H9 (cell line): ENCODE results near the gene PRR16. TPM values are rescaled to one million over a fixed set of nuclear protein-coding genes. Genes with fewer than 3 reads are reported as not detected.

Experiments used
- DNase-seq: peaks from one replicate; pipeline ENCODE4 v3.0.0-alpha.2; 2017
- H2AFZ ChIP-seq: one replicate; pipeline ENCODE4 v1.6.1; 2013; ENCODE audit warnings: mild to moderate bottlenecking, low read length, control low read depth, moderate library complexity
- H2AK5ac ChIP-seq: 2 replicates; pipeline ENCODE4 v1.6.1; 2013; ENCODE audit warnings: low read length, control low read depth, mixed read lengths; ENCODE audit not compliant: insufficient read length
- H2BK120ac ChIP-seq: one replicate; pipeline ENCODE4 v1.6.1; 2013; ENCODE audit warnings: low read depth, mild to moderate bottlenecking, low read length, control low read depth, inconsistent platforms; ENCODE audit not compliant: poor library complexity, severe bottlenecking
- H2BK12ac ChIP-seq: 2 replicates; pipeline ENCODE4 v1.6.1; 2013; ENCODE audit warnings: low read length, control low read depth, mixed read lengths, low read depth; ENCODE audit not compliant: insufficient read length
- H2BK15ac ChIP-seq: 2 replicates; pipeline ENCODE4 v1.6.1; 2013; ENCODE audit warnings: low read depth, low read length, control low read depth
- H2BK20ac ChIP-seq: one replicate; pipeline ENCODE4 v1.6.1; 2013; ENCODE audit warnings: low read depth, mild to moderate bottlenecking, low read length, control low read depth, inconsistent platforms; ENCODE audit not compliant: poor library complexity, severe bottlenecking
- H2BK5ac ChIP-seq: 2 replicates; pipeline ENCODE4 v1.6.1; 2013; ENCODE audit warnings: low read length, control low read depth, mixed read lengths; ENCODE audit not compliant: insufficient read length
- H3K14ac ChIP-seq: 2 replicates; pipeline ENCODE4 v1.6.1; 2013; ENCODE audit warnings: low read length, control low read depth; ENCODE audit not compliant: insufficient read depth
- H3K18ac ChIP-seq: 2 replicates; pipeline ENCODE4 v1.6.1; 2013; ENCODE audit warnings: low read depth, mild to moderate bottlenecking, mixed read lengths, low read length, control low read depth; ENCODE audit not compliant: insufficient read length
- H3K23ac ChIP-seq: 2 replicates; pipeline ENCODE4 v1.6.1; 2013; ENCODE audit warnings: low read length, control low read depth, mixed read lengths, low read depth; ENCODE audit not compliant: insufficient read length
- H3K23me2 ChIP-seq: 2 replicates; pipeline ENCODE4 v1.6.1; 2013; ENCODE audit warnings: low read depth, mild to moderate bottlenecking, mixed read lengths, low read length, control low read depth; ENCODE audit not compliant: insufficient read length, poor library complexity, severe bottlenecking
- H3K27ac ChIP-seq: 2 replicates; pipeline ENCODE4 v1.5.1; 2013; ENCODE audit warnings: low read length, control low read depth, mixed read lengths, low read depth; ENCODE audit not compliant: insufficient read length
- H3K27me3 ChIP-seq: 2 replicates; pipeline ENCODE4 v1.6.1; 2013; ENCODE audit warnings: low read length, control low read depth, inconsistent platforms; ENCODE audit not compliant: insufficient read depth
- H3K4ac ChIP-seq: 2 replicates; pipeline ENCODE4 v1.6.1; 2013; ENCODE audit warnings: low read depth, mild to moderate bottlenecking, control low read depth, inconsistent platforms, low read length, moderate library complexity
- H3K4me1 ChIP-seq: 2 replicates; pipeline ENCODE4 v1.6.1; 2013; ENCODE audit warnings: low read length, control low read depth, inconsistent platforms; ENCODE audit not compliant: insufficient read depth
- H3K4me2 ChIP-seq: 2 replicates; pipeline ENCODE4 v1.6.1; 2013; ENCODE audit warnings: low read length, control low read depth, mixed read lengths; ENCODE audit not compliant: insufficient read length, insufficient read depth
- H3K56ac ChIP-seq: 2 replicates; pipeline ENCODE4 v1.6.1; 2013; ENCODE audit warnings: low read depth, mild to moderate bottlenecking, mixed read lengths, low read length, control low read depth; ENCODE audit not compliant: insufficient read length
- H3K79me1 ChIP-seq: 2 replicates; pipeline ENCODE4 v1.6.1; 2013; ENCODE audit warnings: low read depth, mild to moderate bottlenecking, moderate library complexity, low read length, control low read depth, inconsistent platforms; ENCODE audit not compliant: insufficient read depth, poor library complexity, severe bottlenecking
- H3K79me2 ChIP-seq: 2 replicates; pipeline ENCODE4 v1.6.1; 2013; ENCODE audit warnings: low read length, control low read depth, inconsistent platforms; ENCODE audit not compliant: insufficient read depth
- H3K9ac ChIP-seq: 2 replicates; pipeline ENCODE4 v1.6.1; 2013; ENCODE audit warnings: low read length, control low read depth, mixed read lengths; ENCODE audit not compliant: insufficient read length; ENCODE audit errors: extremely low read depth
- H3K9me3 ChIP-seq: one replicate; pipeline ENCODE4 v1.6.1; 2013; ENCODE audit warnings: low read depth, low read length, inconsistent platforms; ENCODE audit not compliant: control insufficient read depth
- H3T11ph ChIP-seq: one replicate; pipeline ENCODE4 v1.6.1; 2013; ENCODE audit warnings: mild to moderate bottlenecking, low read length, control low read depth, inconsistent platforms
- H4K20me1 ChIP-seq: one replicate; pipeline ENCODE4 v1.6.1; 2013; ENCODE audit not compliant: control insufficient read depth, insufficient read length, insufficient read depth
- H4K5ac ChIP-seq: 2 replicates; pipeline ENCODE4 v1.6.1; 2013; ENCODE audit warnings: low read depth, mild to moderate bottlenecking, mixed read lengths, low read length, control low read depth; ENCODE audit not compliant: insufficient read length
- H4K8ac ChIP-seq: replicated peaks from 2 replicates; pipeline ENCODE4 v1.6.1; 2013; ENCODE audit warnings: low read length, control low read depth, mixed read lengths, low read depth; ENCODE audit not compliant: insufficient read length
- H4K91ac ChIP-seq: 2 replicates; pipeline ENCODE4 v1.6.1; 2013; ENCODE audit warnings: low read depth, mild to moderate bottlenecking, moderate library complexity, mixed read lengths, low read length, control low read depth; ENCODE audit not compliant: insufficient read length
- H3K27ac Mint-ChIP-seq, 3 experiments: 2 replicates in 2 of 3; 3 replicates in 1 of 3; pipeline ENCODE4 v1.8.0; 2020 to 2021; ENCODE audit warnings: mixed read lengths in 3 of 3, mild to moderate bottlenecking in 1 of 3, moderate library complexity in 1 of 3
- H3K27me3 Mint-ChIP-seq: 2 replicates; pipeline ENCODE4 v1.8.0; 2021; ENCODE audit warnings: low read depth, mild to moderate bottlenecking, moderate library complexity, mixed read lengths
- H3K36me3 Mint-ChIP-seq, 3 experiments: 2 replicates in 2 of 3; 3 replicates in 1 of 3; pipeline ENCODE4 v1.8.0; 2020 to 2021; ENCODE audit warnings: low read depth in 3 of 3, mixed read lengths in 3 of 3; ENCODE audit not compliant: insufficient read depth in 1 of 3
- H3K4me1 Mint-ChIP-seq, 2 experiments: 2 replicates each; pipeline ENCODE4 v1.8.0; 2020; ENCODE audit warnings: mixed read lengths in 2 of 2
- H3K4me3 Mint-ChIP-seq, 2 experiments: 2 replicates in 1 of 2; 3 replicates in 1 of 2; pipeline ENCODE4 v1.8.0; 2020 to 2021; ENCODE audit warnings: mild to moderate bottlenecking in 2 of 2, mixed read lengths in 2 of 2, moderate library complexity in 1 of 2
- H3K9me3 Mint-ChIP-seq, 2 experiments: 2 replicates in 1 of 2; 3 replicates in 1 of 2; pipeline ENCODE4 v1.8.0; 2020; ENCODE audit warnings: mild to moderate bottlenecking in 2 of 2, mixed read lengths in 2 of 2, moderate library complexity in 1 of 2
- total RNA-seq: library from RNA; stranded (reverse); gene quantifications from 2 replicates; pipeline ENCODE4 v1.2.1, GENCODE V29; 2021
- TF ChIP-seq, protein P1 (sequence below): fragments of 200-600 bp; sonication (generic); conservative IDR thresholded peaks from 3 replicates; pipeline ENCODE4 v1.8.0; 2021; ENCODE audit warnings: antibody characterized with exemption, mild to moderate bottlenecking

PRR16 gene
- total RNA-seq, 1 experiment from 2014 or later, result 0.13 TPM

DNA sequence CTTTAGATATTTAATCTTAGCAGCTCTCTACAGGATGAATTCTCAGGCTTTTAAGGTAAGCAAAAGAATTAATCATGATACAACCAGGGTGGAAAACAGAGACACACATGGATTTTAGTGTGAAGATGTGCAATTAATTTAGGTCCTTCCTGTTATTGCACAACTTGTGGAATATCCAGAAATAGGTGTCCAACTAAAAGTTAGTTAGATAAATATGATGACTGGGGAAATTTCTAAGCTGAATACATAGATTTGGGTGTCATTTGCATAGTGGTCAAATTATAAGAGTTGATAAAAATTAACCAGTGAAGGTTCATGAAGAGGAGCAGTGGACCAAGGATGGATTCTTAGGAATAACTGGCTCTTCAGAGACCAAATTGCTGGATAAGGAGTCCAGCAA, 266.1 kb downstream of the PRR16 start:
- Histone ChIP-seq H2BK12ac (no peak overlapping the region), H4K8ac (no peak overlapping the region), H3K27me3 (no peaks in the 10 kb centered on the region), H3K4ac (no peak overlapping the region), H2BK20ac (no peak overlapping the region), H3K18ac (no peak overlapping the region), H3K9me3 (no peaks in the 10 kb centered on the region), H3K14ac (no peak overlapping the region), H3K9ac (no peak overlapping the region), H3K79me2 (no peaks in the 10 kb centered on the region), H2BK15ac (no peak overlapping the region), H4K20me1 (no peaks in the 10 kb centered on the region), H3K4me2 (no peak overlapping the region), H4K91ac (no peak overlapping the region), H3K4me1 (no peaks in the 10 kb centered on the region; the same call in 1 of the 2 replicates), H4K5ac (no peak overlapping the region), H3K56ac (no peak overlapping the region), H3K27ac (no peak overlapping the region), H2BK120ac (no peak overlapping the region), H2BK5ac (no peak overlapping the region), H3K79me1 (no peaks in the 10 kb centered on the region), H2AFZ (no peak overlapping the region), H3K23me2 (no peaks in the 10 kb centered on the region), H3T11ph (no peak overlapping the region), H3K23ac (no peak overlapping the region), H2AK5ac (no peak overlapping the region)
- H3K36me3 Mint-ChIP-seq, result no peaks in the 10 kb centered on the region
- no peak for DNase-seq
- TF ChIP-seq, protein P1, sequence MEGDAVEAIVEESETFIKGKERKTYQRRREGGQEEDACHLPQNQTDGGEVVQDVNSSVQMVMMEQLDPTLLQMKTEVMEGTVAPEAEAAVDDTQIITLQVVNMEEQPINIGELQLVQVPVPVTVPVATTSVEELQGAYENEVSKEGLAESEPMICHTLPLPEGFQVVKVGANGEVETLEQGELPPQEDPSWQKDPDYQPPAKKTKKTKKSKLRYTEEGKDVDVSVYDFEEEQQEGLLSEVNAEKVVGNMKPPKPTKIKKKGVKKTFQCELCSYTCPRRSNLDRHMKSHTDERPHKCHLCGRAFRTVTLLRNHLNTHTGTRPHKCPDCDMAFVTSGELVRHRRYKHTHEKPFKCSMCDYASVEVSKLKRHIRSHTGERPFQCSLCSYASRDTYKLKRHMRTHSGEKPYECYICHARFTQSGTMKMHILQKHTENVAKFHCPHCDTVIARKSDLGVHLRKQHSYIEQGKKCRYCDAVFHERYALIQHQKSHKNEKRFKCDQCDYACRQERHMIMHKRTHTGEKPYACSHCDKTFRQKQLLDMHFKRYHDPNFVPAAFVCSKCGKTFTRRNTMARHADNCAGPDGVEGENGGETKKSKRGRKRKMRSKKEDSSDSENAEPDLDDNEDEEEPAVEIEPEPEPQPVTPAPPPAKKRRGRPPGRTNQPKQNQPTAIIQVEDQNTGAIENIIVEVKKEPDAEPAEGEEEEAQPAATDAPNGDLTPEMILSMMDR, result no peak
- no peaks in the 10 kb centered on the region for H3K9me3 Mint-ChIP-seq
- no peak overlapping the region for H3K27ac Mint-ChIP-seq
- H3K27me3 Mint-ChIP-seq, result no peaks in the 10 kb centered on the region
- peaks cover 5 to 13% of the 10 kb centered on the region in 2 experiments for H3K4me1 Mint-ChIP-seq
- H3K4me3 Mint-ChIP-seq, result no peak overlapping the region
